Stomach (tissue), 9 donors: Measurements from ENCODE around the gene DOCK1. TPM values are rescaled to one million over a fixed set of nuclear protein-coding genes. Genes with fewer than 3 reads are reported as not detected.

Source experiments
- DNase-seq, 2 donors: peaks; one replicate each; pipeline versions ENCODE4 v3.0.0 to v3.0.0-alpha.2; 2013 to 2019
- H3K27ac ChIP-seq, 5 donors: fragments of 200-600 bp in 4 of 5; sonication (generic) in 4 of 5; one replicate each; pipeline ENCODE4 v1.5.1; 2013 to 2019; ENCODE audit warnings: mild to moderate bottlenecking in 1 of 5, moderate library complexity in 1 of 5
- H3K27me3 ChIP-seq, 3 donors: fragments of 200-600 bp; sonication (generic); one replicate each; pipeline ENCODE4 v1.5.1; 2017 to 2019; ENCODE audit warnings: mixed run types in 1 of 3
- H3K36me3 ChIP-seq, 4 donors: fragments of 200-600 bp; sonication (generic); 1 replicate in 3 of 4; 2 replicates in 1 of 4; pipeline ENCODE4 v1.5.1; 2016 to 2019
- H3K4me1 ChIP-seq, 4 donors: fragments of 200-600 bp; sonication (generic); one replicate each; pipeline ENCODE4 v1.5.1; 2016 to 2019
- H3K4me3 ChIP-seq, 4 donors: fragments of 200-600 bp; sonication (generic) in 3 of 4; one replicate each; pipeline ENCODE4 v1.5.1; 2016 to 2019; ENCODE audit warnings: mild to moderate bottlenecking in 1 of 4
- H3K9me3 ChIP-seq, 4 donors: fragments of 200-600 bp; sonication (generic); one replicate each; pipeline ENCODE4 v1.5.1; 2016 to 2019
- CTCF ChIP-seq, 7 experiments: fragments of 450-650 bp in 4 of 7; fragments of 200-600 bp in 3 of 7; sonication (generic) in 3 of 7; IDR thresholded peaks; one replicate each; pipeline ENCODE4 v1.5.1; 2016 to 2019; ENCODE audit warnings: antibody characterized with exemption in 7 of 7, control low read depth in 2 of 7, mild to moderate bottlenecking in 1 of 7
- EP300 ChIP-seq: sonication (generic); formaldehyde crosslinking; IDR thresholded peaks from one replicate; pipeline ENCODE4 v1.6.1; 2017; ENCODE audit warnings: antibody characterized with exemption
- POLR2A ChIP-seq, 4 donors: fragments of 450-650 bp; IDR thresholded peaks; one replicate each; pipeline ENCODE4 v1.6.1; 2016; ENCODE audit warnings: antibody characterized with exemption in 4 of 4, control low read depth in 2 of 4, mild to moderate bottlenecking in 1 of 4, moderate library complexity in 1 of 4
- POLR2AphosphoS5 ChIP-seq, 3 donors: sonication (generic); formaldehyde crosslinking; IDR thresholded peaks; one replicate each; pipeline ENCODE4 v1.6.1; 2016; ENCODE audit warnings: antibody characterized with exemption in 3 of 3
- WGBS, 5 donors: extraction: QIAGEN DNeasy Blood & Tissue Kit in 3 of 5; methylation state at CpG; one replicate each; pipeline versions ENCODE4 v1.1.5 to v1.1.7; 2013 to 2018; 5-methylcytosine and 5-hydroxymethylcytosine counted together
- intact Hi-C: fragments of 100-400 bp; cut with DNase I; formaldehyde crosslinking; loops from one replicate; pipeline ENCODE4 v1.15.1; 2023; ENCODE audit warnings: low total_unique reads
- polyA plus RNA-seq, 3 donors: library from polyadenylated mRNA; stranded (reverse); fragments of 200-250 nt; gene quantifications; one replicate each; pipeline ENCODE4 v1.2.3, GENCODE V29; 2013
- total RNA-seq, 5 donors: library from RNA; depleted of rRNA; stranded (reverse); fragments of >200 nt; gene quantifications; one replicate each; pipeline versions ENCODE4 v1.1.0 to v1.2.3, GENCODE V29; 2014 to 2016
- donor health status: healthy with polysubstance abuse.
- donor health status: Bipolar disorder and iron deficiency.
- donor health status: healthy.

Gene DOCK1
- total and polyA plus RNA-seq, 8 donors, result 8.4 to 114 (median 35.0) TPM

GRCh38 chr10:126928274-126928673 is 23.0 kb downstream of the DOCK1 start:
- no peak for DNase-seq
- WGBS, 5 donors, result 97 to 99% (median 98%) methylated on average over 7 of the region's 7 CpGs
- intact Hi-C loops, result no loop called here
- TF ChIP-seq CTCF (IDR thresholded peaks at IDR 0.05) (no peak), POLR2AphosphoS5 (IDR thresholded peaks at IDR 0.05) (no peak), EP300 (no peak), POLR2A (IDR thresholded peaks at IDR 0.05) (no peak)
- H3K36me3 ChIP-seq, result peaks cover 7 to 30% (median 25%) of the 10 kb centered on the region in 4 donors
- no peaks in the 10 kb centered on the region for H3K27me3 ChIP-seq
- H3K4me1 ChIP-seq, result peaks cover 13 to 30% (median 22%) of the 10 kb centered on the region in 4 donors
- H3K4me3 ChIP-seq, result no peak overlapping the region
- no peak overlapping the region for H3K27ac ChIP-seq
- no peaks in the 10 kb centered on the region for H3K9me3 ChIP-seq

GRCh38 chr10:126929391-126929790 is 24.2 kb downstream of the DOCK1 start:
- no peaks in the 10 kb centered on the region for H3K9me3 ChIP-seq
- peaks cover 13 to 28% (median 22%) of the 10 kb centered on the region in 4 donors for H3K4me1 ChIP-seq
- no peak overlapping the region for H3K4me3 ChIP-seq
- intact Hi-C loops, result no loop called here
- WGBS, 5 donors, result 81 to 87% (median 85%) methylated on average over 8 of the region's 8 CpGs
- no peaks in the 10 kb centered on the region for H3K27me3 ChIP-seq
- TF ChIP-seq EP300, result no peak
- TF ChIP-seq CTCF (IDR thresholded peaks at IDR 0.05), result no peak
- TF ChIP-seq POLR2A (IDR thresholded peaks at IDR 0.05), result no peak
- no peak for TF ChIP-seq POLR2AphosphoS5 (IDR thresholded peaks at IDR 0.05)
- peaks cover 7 to 30% (median 25%) of the 10 kb centered on the region in 4 donors for H3K36me3 ChIP-seq
- DNase-seq, result no peak
- H3K27ac ChIP-seq, result no peak overlapping the region

GRCh38 chr10:126930131-126930882 is 25.1 kb downstream of the DOCK1 start:
- Histone ChIP-seq H3K4me3 (peak overlapping the region in 1 of 4 donors; percentile 27), H3K4me1 (peaks cover 13 to 31% (median 25%) of the 10 kb centered on the region in 4 donors), H3K9me3 (no peaks in the 10 kb centered on the region), H3K36me3 (peaks cover 7 to 30% (median 25%) of the 10 kb centered on the region in 4 donors), H3K27ac (no peak overlapping the region), H3K27me3 (no peaks in the 10 kb centered on the region)
- 80 to 86% (median 83%) methylated on average over 16 to 17 of the region's 17 CpGs for WGBS, 5 donors
- TF ChIP-seq POLR2A (IDR thresholded peaks at IDR 0.05) (no peak), POLR2AphosphoS5 (IDR thresholded peaks at IDR 0.05) (no peak), CTCF (IDR thresholded peaks at IDR 0.05) (no peak), EP300 (no peak)
- intact Hi-C loops, result no loop called here
- DNase-seq, result no peak

- Histone ChIP-seq H3K9me3 (no peaks in the 10 kb centered on the region), H3K27ac (peak overlapping the region in 1 of 5 donors; percentile 10), H3K27me3 (no peaks in the 10 kb centered on the region), H3K4me1 (peaks cover 13 to 38% (median 27%) of the 10 kb centered on the region in 4 donors), H3K4me3 (peak overlapping the region in 3 of 4 donors; percentile 13 to 27 (median 15)), H3K36me3 (peaks cover 7 to 30% (median 25%) of the 10 kb centered on the region in 4 donors)
- peak in 1 of 2 donors; percentile 66 for DNase-seq
- TF ChIP-seq EP300 (no peak), CTCF (IDR thresholded peaks at IDR 0.05) (no peak), POLR2A (IDR thresholded peaks at IDR 0.05) (no peak), POLR2AphosphoS5 (IDR thresholded peaks at IDR 0.05) (no peak)
- intact Hi-C loops, result no loop called here
- 50 to 74% (median 58%) methylated on average over 10 to 11 of the region's 11 CpGs for WGBS, 5 donors
Measured at GRCh38 chr10:126930883-126931503, 25.8 kb downstream of the DOCK1 start.
